ENCODE measurements around the gene SNAI3.

The SNAI3 gene

GRCh38 chr16:88631920-88632586, 54.3 kb downstream of the SNAI3 start:
- no peak for FAIRE-seq

GRCh38 chr16:88631384-88631783, 54.9 kb downstream of the SNAI3 start:
- FAIRE-seq: no peak

GRCh38 chr16:88630941-88631340, 55.4 kb downstream of the SNAI3 start:
- FAIRE-seq: no peak

DNA sequence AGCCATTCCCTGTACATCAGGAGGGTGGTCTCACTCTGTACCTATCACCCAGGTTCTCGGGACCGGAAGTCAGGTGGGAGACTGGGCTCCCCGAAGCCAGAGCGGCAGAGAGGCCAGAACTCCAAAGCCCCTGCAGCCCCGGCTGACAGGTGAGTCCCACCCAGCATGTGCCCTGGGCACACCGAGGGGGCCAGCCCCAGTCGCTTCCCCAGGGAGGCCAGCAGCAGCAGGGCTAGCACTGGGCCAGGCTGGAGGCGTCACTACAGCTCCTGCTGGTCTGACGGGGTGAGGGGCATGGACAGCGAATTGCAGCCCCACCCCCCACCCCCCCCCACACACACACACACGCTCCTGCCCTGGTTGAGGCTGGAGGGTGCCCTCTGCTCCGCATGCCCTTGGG, 55.9 kb downstream of the SNAI3 start:
- FAIRE-seq: no peak

GRCh38 chr16:88629835-88630234, 56.5 kb downstream of the SNAI3 start:
- FAIRE-seq: no peak

GRCh38 chr16:88628512-88628974, 57.8 kb downstream of the SNAI3 start:
- FAIRE-seq: no peak

Measured in islet of Langerhans (tissue), 1 donor.